Upper lobe of right lung (tissue), 1 donor: Measurements from ENCODE around the gene CMIP. TPM values are rescaled to one million over a fixed set of nuclear protein-coding genes. Genes with fewer than 3 reads are reported as not detected.

Experiments
- ATAC-seq: fragments of 200-7000 bp; cut with Tn5 transposase; one replicate; pipeline ENCODE4 v1.9.1; 2020; ENCODE audit warnings: mild to moderate bottlenecking, moderate library complexity
- DNase-seq: peaks from one replicate; pipeline ENCODE4 v3.0.0-alpha.2; 2020
- H3K27ac ChIP-seq: fragments of 200-600 bp; one replicate; pipeline ENCODE4 v1.8.0; 2022
- H3K27me3 ChIP-seq: fragments of 200-600 bp; one replicate; pipeline ENCODE4 v1.8.0; 2022; ENCODE audit warnings: mild to moderate bottlenecking
- H3K36me3 ChIP-seq: fragments of 200-600 bp; one replicate; pipeline ENCODE4 v1.8.0; 2022
- H3K4me1 ChIP-seq: fragments of 200-600 bp; one replicate; pipeline ENCODE4 v1.8.0; 2022
- H3K4me3 ChIP-seq: fragments of 200-600 bp; one replicate; pipeline ENCODE4 v1.8.0; 2022; ENCODE audit warnings: mild to moderate bottlenecking
- H3K9me3 ChIP-seq: fragments of 200-600 bp; one replicate; pipeline ENCODE4 v1.8.0; 2022
- CTCF ChIP-seq: fragments of 200-600 bp; IDR thresholded peaks from one replicate; pipeline ENCODE4 v1.8.0; 2022; ENCODE audit warnings: antibody characterized with exemption
- intact Hi-C: fragments of 100-400 bp; cut with DNase I; formaldehyde crosslinking; loops from one replicate; pipeline ENCODE4 v1.11.0; 2022
- total RNA-seq: library from RNA; stranded (reverse); fragmentation: NEBNext Ultra II Directional; extraction: Animal tissue kit (Norgen Biotek cat#: 25700); gene quantifications from one replicate; pipeline ENCODE4 v1.2.1, GENCODE V29; 2021
- donor health status: DM: no; HTN: yes; CAD: no; lungs with severe emphysema.

Gene CMIP
- total RNA-seq, 1 donor from 2014 or later, result 73.8 TPM

GRCh38 chr16:81608523-81609209, 164.1 kb downstream of the CMIP start:
- TF ChIP-seq CTCF, result no peak
- H3K4me1 ChIP-seq, result peaks cover 37% of the 10 kb centered on the region
- H3K4me3 ChIP-seq, result no peak overlapping the region
- intact Hi-C loops, result no loop called here
- H3K36me3 ChIP-seq, result no peaks in the 10 kb centered on the region
- peak; percentile 48 for ATAC-seq
- no peak overlapping the region for H3K27ac ChIP-seq
- DNase-seq, result no peak
- no peaks in the 10 kb centered on the region for H3K9me3 ChIP-seq
- H3K27me3 ChIP-seq, result no peaks in the 10 kb centered on the region

GRCh38 chr16:81609323-81609892, 164.8 kb downstream of the CMIP start:
- Histone ChIP-seq H3K4me1 (peaks cover 43% of the 10 kb centered on the region), H3K27me3 (no peaks in the 10 kb centered on the region), H3K9me3 (no peaks in the 10 kb centered on the region), H3K27ac (no peak overlapping the region), H3K36me3 (no peaks in the 10 kb centered on the region), H3K4me3 (no peak overlapping the region)
- no peak for ATAC-seq
- no peak for TF ChIP-seq CTCF
- intact Hi-C loops, result no loop called here
- DNase-seq, result no peak

GRCh38 chr16:81610144-81610842, 165.7 kb downstream of the CMIP start:
- no peak overlapping the region for H3K27ac ChIP-seq
- no peaks in the 10 kb centered on the region for H3K9me3 ChIP-seq
- H3K27me3 ChIP-seq, result no peaks in the 10 kb centered on the region
- no peak for TF ChIP-seq CTCF
- DNase-seq (peak; percentile 73), ATAC-seq (peak; percentile 35)
- no peaks in the 10 kb centered on the region for H3K36me3 ChIP-seq
- intact Hi-C loops, result no loop called here
- no peak overlapping the region for H3K4me3 ChIP-seq
- H3K4me1 ChIP-seq, result peaks cover 46% of the 10 kb centered on the region

GRCh38 chr16:81610936-81611335, 166.3 kb downstream of the CMIP start:
- intact Hi-C loops, result no loop called here
- peaks cover 46% of the 10 kb centered on the region for H3K4me1 ChIP-seq
- no peak overlapping the region for H3K4me3 ChIP-seq

GRCh38 chr16:81611721-81612120, 167.1 kb downstream of the CMIP start:
- H3K27ac ChIP-seq, result peak overlapping the region; percentile 55
- no peaks in the 10 kb centered on the region for H3K9me3 ChIP-seq
- TF ChIP-seq CTCF, result no peak
- H3K27me3 ChIP-seq, result no peaks in the 10 kb centered on the region
- no peak for ATAC-seq
- H3K4me1 ChIP-seq, result peaks cover 53% of the 10 kb centered on the region
- intact Hi-C loops, result no loop called here
- no peak overlapping the region for H3K4me3 ChIP-seq
- no peak for DNase-seq
- peaks cover under 1% of the 10 kb centered on the region for H3K36me3 ChIP-seq

More at GRCh38 chr16:81610936-81611335, 166.3 kb downstream of the CMIP start:
- ATAC-seq, result no peak
- no peaks in the 10 kb centered on the region for H3K36me3 ChIP-seq
- no peaks in the 10 kb centered on the region for H3K27me3 ChIP-seq
- DNase-seq, result no peak
- H3K27ac ChIP-seq, result no peak overlapping the region
- TF ChIP-seq CTCF, result no peak
- H3K9me3 ChIP-seq, result no peaks in the 10 kb centered on the region
